Measurements from ENCODE around the gene ALK.

ALK gene

GRCh38 chr2:29628108-29628745, 293.2 kb downstream of the ALK start:
- no peak overlapping the region for H3K4me3 ChIP-seq (ENCODE audit: low read depth, low read length)
- no peak for DNase-seq (ENCODE audit: low read depth)
- TF ChIP-seq MYC (IDR thresholded peaks at IDR 0.05; ENCODE audit: low read depth, low read length) = no peak
- no peak for TF ChIP-seq CTCF (IDR thresholded peaks at IDR 0.05; ENCODE audit: low read depth, low read length)
- no peak for TF ChIP-seq MAX (IDR thresholded peaks at IDR 0.05; ENCODE audit: low read depth, low read length)
- no peak for TF ChIP-seq POLR2A (IDR thresholded peaks at IDR 0.05; ENCODE audit: extremely low read depth, insufficient read length)

DNA sequence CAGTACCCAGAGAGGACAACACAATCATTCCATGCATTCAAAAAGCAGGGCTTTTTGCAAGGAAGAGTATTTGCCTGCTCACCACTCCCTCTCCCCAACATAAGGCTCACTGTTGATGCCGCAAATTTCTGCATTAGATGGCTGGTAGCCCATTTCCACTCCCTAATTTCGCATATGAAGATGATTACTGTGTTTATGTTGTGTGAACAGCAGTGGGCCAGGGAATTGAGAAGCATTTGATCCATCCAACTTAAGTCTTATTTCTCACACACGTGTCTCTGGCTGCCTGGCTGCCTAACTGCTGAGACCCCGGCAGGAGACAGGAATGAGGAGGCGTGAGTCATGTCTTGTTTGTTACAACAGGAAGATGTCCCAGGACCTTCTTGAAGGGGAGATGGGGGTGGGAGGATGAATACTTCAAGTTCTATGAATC, 294.1 kb downstream of the ALK start:
- no peak overlapping the region for H3K4me3 ChIP-seq (ENCODE audit: low read depth, low read length)
- no peak for DNase-seq (ENCODE audit: low read depth)
- TF ChIP-seq MYC (IDR thresholded peaks at IDR 0.05; ENCODE audit: low read depth, low read length) = no peak

- TF ChIP-seq MYC (IDR thresholded peaks at IDR 0.05; ENCODE audit: low read depth, low read length) = no peak
- no peak for TF ChIP-seq POLR2A (IDR thresholded peaks at IDR 0.05; ENCODE audit: extremely low read depth, insufficient read length)
- TF ChIP-seq MAX (IDR thresholded peaks at IDR 0.05; ENCODE audit: low read depth, low read length) = no peak
- TF ChIP-seq CTCF (IDR thresholded peaks at IDR 0.05; ENCODE audit: low read depth, low read length) = no peak
- DNase-seq (ENCODE audit: low read depth) = no peak
Measured at GRCh38 chr2:29620890-29621289, 300.5 kb downstream of the ALK start.

GRCh38 chr2:29619689-29620088, 301.7 kb downstream of the ALK start:
- no peak for TF ChIP-seq POLR2A (IDR thresholded peaks at IDR 0.05; ENCODE audit: extremely low read depth, insufficient read length)
- TF ChIP-seq MYC (IDR thresholded peaks at IDR 0.05; ENCODE audit: low read depth, low read length) = no peak
- TF ChIP-seq MAX (IDR thresholded peaks at IDR 0.05; ENCODE audit: low read depth, low read length) = no peak
- no peak for TF ChIP-seq CTCF (IDR thresholded peaks at IDR 0.05; ENCODE audit: low read depth, low read length)
- no peak overlapping the region for H3K4me3 ChIP-seq (ENCODE audit: low read depth, low read length)
- DNase-seq (ENCODE audit: low read depth) = no peak

More at GRCh38 chr2:29620890-29621289, 300.5 kb downstream of the ALK start:
- H3K4me3 ChIP-seq (ENCODE audit: low read depth, low read length) = no peak overlapping the region

DNA sequence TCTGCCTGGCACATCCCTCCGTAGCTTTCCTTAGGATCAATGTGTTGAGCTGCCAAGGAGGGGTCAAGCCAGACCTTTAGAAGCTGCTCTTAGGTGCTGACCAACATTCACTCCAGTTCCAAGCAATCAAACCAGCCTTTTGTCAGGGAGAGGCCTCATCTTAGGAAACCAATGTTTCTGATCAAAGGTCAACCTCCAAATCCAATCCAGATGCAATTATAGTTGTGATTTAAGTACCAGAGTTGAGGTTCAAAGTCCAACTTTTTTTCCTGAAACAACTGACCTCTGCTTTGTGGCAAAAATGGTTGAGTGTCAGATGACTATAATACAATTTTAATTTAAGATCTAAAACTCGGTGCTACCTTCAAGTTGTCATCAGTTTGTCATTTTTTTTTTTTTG, 303.4 kb downstream of the ALK start:
- no peak for DNase-seq (ENCODE audit: low read depth)
- TF ChIP-seq MYC (IDR thresholded peaks at IDR 0.05; ENCODE audit: low read depth, low read length) = no peak
- no peak for TF ChIP-seq POLR2A (IDR thresholded peaks at IDR 0.05; ENCODE audit: extremely low read depth, insufficient read length)
- no peak for TF ChIP-seq CTCF (IDR thresholded peaks at IDR 0.05; ENCODE audit: low read depth, low read length)
- TF ChIP-seq MAX (IDR thresholded peaks at IDR 0.05; ENCODE audit: low read depth, low read length) = no peak
- H3K4me3 ChIP-seq (ENCODE audit: low read depth, low read length) = no peak overlapping the region

DNA sequence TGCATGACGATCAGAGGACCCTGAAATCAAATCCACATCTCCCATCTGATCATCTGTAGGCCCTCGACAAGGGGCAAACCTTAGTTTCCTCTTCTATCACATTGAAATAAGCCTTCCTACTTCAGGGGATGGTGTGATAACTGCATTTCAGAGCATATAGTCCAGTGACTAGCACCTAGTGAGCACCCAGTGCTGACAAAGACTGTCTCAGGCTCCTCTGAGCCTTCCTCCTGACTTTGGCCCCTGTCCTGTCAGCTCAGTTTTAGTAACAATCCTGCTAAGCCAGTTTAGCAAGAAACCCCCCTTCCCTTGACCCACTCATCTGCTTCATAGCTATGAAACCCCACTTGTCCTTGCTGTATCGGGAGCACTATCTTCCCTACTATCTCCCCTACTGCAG, 304.0 kb downstream of the ALK start:
- no peak for DNase-seq (ENCODE audit: low read depth)
- TF ChIP-seq MAX (IDR thresholded peaks at IDR 0.05; ENCODE audit: low read depth, low read length) (no peak), CTCF (IDR thresholded peaks at IDR 0.05; ENCODE audit: low read depth, low read length) (no peak), POLR2A (IDR thresholded peaks at IDR 0.05; ENCODE audit: extremely low read depth, insufficient read length) (no peak), MYC (IDR thresholded peaks at IDR 0.05; ENCODE audit: low read depth, low read length) (no peak)
- H3K4me3 ChIP-seq (ENCODE audit: low read depth, low read length) = no peak overlapping the region

Measured in NB4 (cell line).